Stomach smooth muscle (tissue), 2 donors: Measurements from ENCODE around the gene CFI.

Experiments
- H3K27ac ChIP-seq: one replicate; pipeline ENCODE4 v1.7.0; 2013; ENCODE audit warnings: mild to moderate bottlenecking, low read length, inconsistent platforms
- H3K27me3 ChIP-seq, 2 donors: one replicate each; pipeline ENCODE4 v1.7.0; 2013; ENCODE audit warnings: low read length in 2 of 2; ENCODE audit not compliant: insufficient read depth in 2 of 2, control insufficient read depth in 1 of 2
- H3K36me3 ChIP-seq, 2 donors: one replicate each; pipeline ENCODE4 v1.7.0; 2013; ENCODE audit warnings: low read length in 2 of 2; ENCODE audit not compliant: control insufficient read depth in 2 of 2, insufficient read depth in 2 of 2
- H3K4me1 ChIP-seq: one replicate; pipeline ENCODE4 v1.7.0; 2013; ENCODE audit warnings: low read length; ENCODE audit not compliant: control insufficient read depth, insufficient read depth
- H3K4me3 ChIP-seq, 2 donors: one replicate each; pipeline ENCODE4 v1.7.0; 2013; ENCODE audit warnings: low read length in 2 of 2
- H3K9ac ChIP-seq, 2 donors: one replicate each; pipeline ENCODE4 v1.7.0; 2013; ENCODE audit warnings: low read length in 2 of 2, mild to moderate bottlenecking in 1 of 2
- H3K9me3 ChIP-seq, 2 donors: one replicate each; pipeline ENCODE4 v1.7.0; 2013; ENCODE audit warnings: low read length in 2 of 2; ENCODE audit not compliant: control insufficient read depth in 2 of 2
- donor health status: healthy.
- donor health status: Pancreatic carcinoma.

The CFI gene

GRCh38 chr4:109703664-109704361 lies 98.0 kb downstream of the CFI start:
- peaks cover 0 to 2% of the 10 kb centered on the region in 2 donors for H3K36me3 ChIP-seq
- peak overlapping the region; percentile 1 to 73 for H3K9ac ChIP-seq
- H3K4me3 ChIP-seq: peak overlapping the region; percentile 53 to 93
- H3K27ac ChIP-seq: peak overlapping the region; percentile 18
- peaks cover 9% of the 10 kb centered on the region for H3K4me1 ChIP-seq
- no peaks in the 10 kb centered on the region for H3K9me3 ChIP-seq
- no peaks in the 10 kb centered on the region for H3K27me3 ChIP-seq

GRCh38 chr4:109702950-109703663 lies 98.7 kb downstream of the CFI start, which contains the start of gene CASP6:
TSS of gene CASP6 (minus strand) at chr4:109703445. CDS start at chr4:109703395, 50 bp downstream.
- no peaks in the 10 kb centered on the region for H3K36me3 ChIP-seq
- H3K4me1 ChIP-seq: peaks cover 9% of the 10 kb centered on the region
- peak within 1 kb of the TSS; percentile 53 to 93 for H3K4me3 ChIP-seq
- no peaks in the 10 kb centered on the region for H3K27me3 ChIP-seq
- H3K9ac ChIP-seq: peak within 1 kb of the TSS; percentile 66 to 78
- H3K27ac ChIP-seq: peak within 1 kb of the TSS; percentile 46
- H3K9me3 ChIP-seq: no peaks in the 10 kb centered on the region

- Histone ChIP-seq H3K9me3 (no peaks in the 10 kb centered on the region), H3K4me3 (peak overlapping the region; percentile 53 to 93), H3K4me1 (peaks cover 9% of the 10 kb centered on the region), H3K9ac (no peak overlapping the region), H3K27ac (no peak overlapping the region), H3K36me3 (peaks cover 0 to 2% of the 10 kb centered on the region in 2 donors), H3K27me3 (no peaks in the 10 kb centered on the region)
Measured at GRCh38 chr4:109701566-109702410, 100.0 kb downstream of the CFI start.

- peaks cover 0 to 2% of the 10 kb centered on the region in 2 donors for H3K36me3 ChIP-seq
- H3K9me3 ChIP-seq: no peaks in the 10 kb centered on the region
- H3K4me1 ChIP-seq: peaks cover 9% of the 10 kb centered on the region
- no peak overlapping the region for H3K4me3 ChIP-seq
- no peak overlapping the region for H3K27ac ChIP-seq
- H3K27me3 ChIP-seq: no peaks in the 10 kb centered on the region
- no peak overlapping the region for H3K9ac ChIP-seq
Measured at GRCh38 chr4:109699553-109700225, 102.1 kb downstream of the CFI start.

- peaks cover 5% of the 10 kb centered on the region for H3K4me1 ChIP-seq
- H3K27me3 ChIP-seq: no peaks in the 10 kb centered on the region
- H3K9me3 ChIP-seq: no peaks in the 10 kb centered on the region
- no peak overlapping the region for H3K27ac ChIP-seq
- H3K4me3 ChIP-seq: no peak overlapping the region
- H3K9ac ChIP-seq: no peak overlapping the region
- H3K36me3 ChIP-seq: peaks cover 0 to 2% of the 10 kb centered on the region in 2 donors
Measured at GRCh38 chr4:109698656-109699055, 103.1 kb downstream of the CFI start.

GRCh38 chr4:109691411-109691920 lies 110.3 kb downstream of the CFI start:
- Histone ChIP-seq H3K4me3 (no peak overlapping the region), H3K27me3 (no peaks in the 10 kb centered on the region), H3K9me3 (no peaks in the 10 kb centered on the region), H3K27ac (no peak overlapping the region), H3K36me3 (peaks cover 14 to 20% of the 10 kb centered on the region in 2 donors), H3K9ac (no peak overlapping the region), H3K4me1 (no peaks in the 10 kb centered on the region)
